Uterus (tissue), 2 donors: ENCODE data around the gene NPRL2.

ENCODE experiments used
- CTCF ChIP-seq, 4 experiments: fragments of 200-600 bp in 2 of 4; fragments of 450-650 bp in 2 of 4; sonication (generic) in 2 of 4; IDR thresholded peaks; one replicate each; pipeline ENCODE4 v1.5.1; 2016 to 2019; ENCODE audit warnings: antibody characterized with exemption in 4 of 4, mild to moderate bottlenecking in 2 of 4, moderate library complexity in 1 of 4
- POLR2A ChIP-seq, 2 donors: fragments of 450-650 bp; IDR thresholded peaks; one replicate each; pipeline ENCODE4 v1.6.1; 2016; ENCODE audit warnings: antibody characterized with exemption in 2 of 2, mild to moderate bottlenecking in 1 of 2, moderate library complexity in 1 of 2

DNA sequence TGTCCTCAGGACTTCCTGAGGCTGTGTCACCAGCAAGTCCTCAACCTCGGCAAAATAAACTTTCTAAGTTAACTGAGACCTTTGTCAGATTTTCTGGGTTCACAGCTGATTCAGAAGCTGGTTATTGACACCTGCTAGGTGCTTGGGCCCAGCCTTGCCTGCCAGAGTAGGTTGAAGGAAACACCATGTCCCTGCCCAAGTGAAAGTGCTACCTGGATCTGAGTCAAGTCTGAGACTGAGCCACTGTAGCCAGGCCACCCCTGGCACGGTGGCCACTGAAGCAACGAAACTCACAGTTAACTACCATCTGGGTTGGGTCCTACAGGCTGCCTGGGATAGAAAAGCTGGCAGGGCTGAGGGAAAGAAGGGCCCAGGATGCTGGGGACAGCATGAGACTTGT is 36.2 kb downstream of the NPRL2 start:
- no peak for TF ChIP-seq CTCF (IDR thresholded peaks at IDR 0.05)
- no peak for TF ChIP-seq POLR2A (IDR thresholded peaks at IDR 0.05)
